Peyer's patch (tissue), 4 donors: ENCODE data around the gene ACOT13. TPM values are rescaled to one million over a fixed set of nuclear protein-coding genes. Genes with fewer than 3 reads are reported as not detected.
"Not testable (repeated sequence)": the region's sequence is repeated elsewhere in the genome, so short reads cannot be mapped to it uniquely, and the experiment has no call there.

Source experiments
- DNase-seq, 3 donors: peaks; one replicate each; pipeline ENCODE4 v3.0.0-alpha.2; 2017 to 2019
- H3K27ac ChIP-seq, 4 donors: fragments of 200-600 bp; sonication (generic); one replicate each; pipeline ENCODE4 v1.5.1; 2016 to 2019
- H3K27me3 ChIP-seq, 2 donors: fragments of 200-600 bp; sonication (generic); one replicate each; pipeline ENCODE4 v1.5.1; 2019
- H3K36me3 ChIP-seq, 3 donors: fragments of 200-600 bp; sonication (generic); one replicate each; pipeline ENCODE4 v1.5.1; 2016 to 2019
- H3K4me1 ChIP-seq, 4 donors: fragments of 200-600 bp; sonication (generic); one replicate each; pipeline ENCODE4 v1.5.1; 2016 to 2019
- H3K4me3 ChIP-seq, 4 donors: fragments of 200-600 bp; sonication (generic); 1 replicate in 3 of 4; 2 replicates in 1 of 4; pipeline ENCODE4 v1.5.1; 2016 to 2019; ENCODE audit warnings: mild to moderate bottlenecking in 1 of 4
- H3K9me3 ChIP-seq, 4 donors: fragments of 200-600 bp; sonication (generic); one replicate each; pipeline ENCODE4 v1.5.1; 2016 to 2019; ENCODE audit warnings: mild to moderate bottlenecking in 1 of 4
- POLR2A ChIP-seq, 2 donors: fragments of 450-650 bp; IDR thresholded peaks; one replicate each; pipeline ENCODE4 v1.5.1; 2017; ENCODE audit warnings: antibody characterized with exemption in 2 of 2, mild to moderate bottlenecking in 2 of 2, moderate library complexity in 2 of 2
- total RNA-seq, 4 donors: library from RNA; depleted of rRNA; stranded (reverse); fragments of >200 nt; gene quantifications; one replicate each; pipeline ENCODE4 v1.1.0, GENCODE V29; 2016
- TF ChIP-seq, protein P1 (sequence below), 6 experiments: fragments of 450-650 bp in 4 of 6; fragments of 200-600 bp in 2 of 6; sonication (generic) in 1 of 6; IDR thresholded peaks; one replicate each; pipeline ENCODE4 v1.5.1; 2017 to 2019; ENCODE audit warnings: antibody characterized with exemption in 6 of 6, mild to moderate bottlenecking in 3 of 6, moderate library complexity in 1 of 6

The ACOT13 gene
- total RNA-seq, 4 donors from 2014 or later: 5.2 to 23.1 (median 9.1) TPM

DNA sequence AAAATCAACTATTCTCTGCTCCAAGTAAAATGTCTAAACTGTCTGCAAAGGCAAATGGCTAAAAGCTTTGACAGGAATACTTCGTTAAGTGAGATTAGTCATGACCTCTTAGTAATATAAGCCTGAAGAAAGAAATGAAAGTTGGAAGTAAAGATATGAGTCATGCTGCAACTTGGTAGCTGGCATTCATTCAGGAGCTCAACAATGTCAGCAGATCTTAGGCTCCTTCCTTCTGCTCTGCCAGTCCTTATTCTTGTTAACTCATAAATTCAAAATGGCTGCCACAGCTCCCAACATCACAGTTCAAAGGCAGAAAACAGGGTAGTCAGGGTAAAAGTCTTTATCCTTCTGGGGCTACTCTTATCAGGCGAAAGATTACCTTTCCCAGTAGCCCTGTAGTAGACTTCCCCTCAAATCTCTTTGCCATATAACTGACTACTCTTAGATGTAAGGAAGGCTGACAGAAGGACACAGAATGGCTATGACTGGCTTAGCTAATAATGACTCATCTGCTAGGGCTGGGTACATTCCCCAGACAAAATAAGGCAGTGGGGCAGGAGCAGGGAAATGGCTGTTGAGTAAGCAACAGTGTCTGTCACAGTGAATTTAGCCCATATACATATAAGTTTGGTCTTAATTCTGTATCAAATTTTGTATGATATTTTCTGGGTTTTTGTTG is 76.5 kb downstream of the ACOT13 start:
- H3K36me3 ChIP-seq: no peaks in the 10 kb centered on the region
- H3K27ac ChIP-seq: peak overlapping the region in 3 of 4 donors; percentile 37 to 73 (median 64)
- peak in 1 of 3 donors; percentile 50 for DNase-seq

DNA sequence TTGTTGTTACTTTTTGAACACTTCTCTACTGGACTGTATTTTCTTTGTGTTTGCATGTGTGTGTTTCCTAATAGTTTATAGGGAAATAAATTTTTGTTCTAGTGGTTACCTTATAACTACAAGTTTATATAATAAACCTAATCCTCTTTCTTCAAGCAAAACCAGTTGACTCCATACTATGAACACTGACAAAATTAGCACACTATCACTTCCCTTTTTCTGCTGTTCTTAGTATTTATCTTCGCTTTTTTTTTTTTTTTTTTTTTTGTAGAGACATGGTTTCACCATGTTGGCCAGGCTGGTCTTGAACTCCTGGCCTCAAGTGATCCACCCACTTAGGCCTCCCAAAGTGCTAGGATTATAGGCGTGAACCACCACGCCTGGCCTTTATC is 77.1 kb downstream of the ACOT13 start:
- Histone ChIP-seq H3K9me3 (no peaks in the 10 kb centered on the region), H3K4me3 (no peak overlapping the region)
- TF ChIP-seq, protein P1, sequence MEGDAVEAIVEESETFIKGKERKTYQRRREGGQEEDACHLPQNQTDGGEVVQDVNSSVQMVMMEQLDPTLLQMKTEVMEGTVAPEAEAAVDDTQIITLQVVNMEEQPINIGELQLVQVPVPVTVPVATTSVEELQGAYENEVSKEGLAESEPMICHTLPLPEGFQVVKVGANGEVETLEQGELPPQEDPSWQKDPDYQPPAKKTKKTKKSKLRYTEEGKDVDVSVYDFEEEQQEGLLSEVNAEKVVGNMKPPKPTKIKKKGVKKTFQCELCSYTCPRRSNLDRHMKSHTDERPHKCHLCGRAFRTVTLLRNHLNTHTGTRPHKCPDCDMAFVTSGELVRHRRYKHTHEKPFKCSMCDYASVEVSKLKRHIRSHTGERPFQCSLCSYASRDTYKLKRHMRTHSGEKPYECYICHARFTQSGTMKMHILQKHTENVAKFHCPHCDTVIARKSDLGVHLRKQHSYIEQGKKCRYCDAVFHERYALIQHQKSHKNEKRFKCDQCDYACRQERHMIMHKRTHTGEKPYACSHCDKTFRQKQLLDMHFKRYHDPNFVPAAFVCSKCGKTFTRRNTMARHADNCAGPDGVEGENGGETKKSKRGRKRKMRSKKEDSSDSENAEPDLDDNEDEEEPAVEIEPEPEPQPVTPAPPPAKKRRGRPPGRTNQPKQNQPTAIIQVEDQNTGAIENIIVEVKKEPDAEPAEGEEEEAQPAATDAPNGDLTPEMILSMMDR (IDR thresholded peaks at IDR 0.05): no peak
- no peak for TF ChIP-seq POLR2A (IDR thresholded peaks at IDR 0.05)

More for the DNA sequence above, 76.5 kb downstream of the ACOT13 start:
- no peaks in the 10 kb centered on the region for H3K4me1 ChIP-seq
- TF ChIP-seq, protein P1 (IDR thresholded peaks at IDR 0.05): no peak
- TF ChIP-seq POLR2A (IDR thresholded peaks at IDR 0.05): no peak
- no peaks in the 10 kb centered on the region for H3K9me3 ChIP-seq
- H3K4me3 ChIP-seq: no peak overlapping the region
- H3K27me3 ChIP-seq: no peaks in the 10 kb centered on the region

DNA sequence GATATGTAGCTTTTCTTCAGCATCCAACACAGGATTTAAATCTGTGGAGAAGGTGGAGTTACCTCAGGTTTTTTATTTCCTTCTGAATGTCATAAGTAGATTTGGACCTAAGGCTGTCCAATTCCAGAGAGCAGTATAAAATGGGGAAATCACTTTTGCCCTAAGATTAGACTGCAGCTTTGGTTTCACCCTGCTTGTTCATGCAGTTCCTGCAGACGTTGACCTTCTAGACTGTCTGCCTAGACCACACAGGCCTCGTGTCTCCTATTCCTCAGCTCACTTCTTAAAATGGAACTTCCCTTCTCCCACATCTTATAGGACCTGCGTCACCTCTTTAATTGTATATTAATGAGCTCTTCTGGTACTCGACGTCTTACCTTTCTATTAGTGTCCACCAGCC is 78.0 kb downstream of the ACOT13 start:
- Histone ChIP-seq H3K4me1 (no peaks in the 10 kb centered on the region), H3K27ac (no peak overlapping the region), H3K9me3 (no peaks in the 10 kb centered on the region), H3K36me3 (no peaks in the 10 kb centered on the region), H3K4me3 (no peak overlapping the region), H3K27me3 (no peaks in the 10 kb centered on the region)
- no peak for DNase-seq
- TF ChIP-seq POLR2A (IDR thresholded peaks at IDR 0.05): no peak
- TF ChIP-seq, protein P1 (IDR thresholded peaks at IDR 0.05): no peak

More for the DNA sequence above, 77.1 kb downstream of the ACOT13 start:
- DNase-seq: no peak
- H3K36me3 ChIP-seq: no peaks in the 10 kb centered on the region
- H3K27ac ChIP-seq: peak overlapping the region in 2 of 4 donors; percentile 64 to 73
- H3K4me1 ChIP-seq: no peaks in the 10 kb centered on the region
- no peaks in the 10 kb centered on the region for H3K27me3 ChIP-seq

DNA sequence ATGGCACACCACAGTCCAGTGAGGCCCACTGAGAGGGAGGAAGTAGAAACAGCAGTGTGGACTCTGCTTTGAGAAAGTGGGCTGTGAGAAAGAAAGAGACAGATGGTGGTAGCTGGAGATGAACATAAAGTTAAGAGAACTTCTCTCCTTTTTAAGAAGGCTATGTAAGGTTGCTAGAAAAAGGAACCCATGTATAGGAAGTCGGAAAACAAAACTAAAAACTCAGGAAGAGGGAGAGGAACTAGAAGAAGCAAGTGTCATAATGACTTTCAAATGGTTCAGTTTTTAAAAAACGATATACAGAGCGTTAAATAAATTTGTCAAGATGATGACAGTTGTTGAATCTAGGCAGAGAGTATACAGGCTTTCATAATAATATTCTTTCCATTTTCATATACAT is 82.4 kb downstream of the ACOT13 start:
- no peak for TF ChIP-seq POLR2A (IDR thresholded peaks at IDR 0.05)
- TF ChIP-seq, protein P1 (IDR thresholded peaks at IDR 0.05): no peak
- peak overlapping the region in 1 of 4 donors; percentile 4 for H3K27ac ChIP-seq

DNA sequence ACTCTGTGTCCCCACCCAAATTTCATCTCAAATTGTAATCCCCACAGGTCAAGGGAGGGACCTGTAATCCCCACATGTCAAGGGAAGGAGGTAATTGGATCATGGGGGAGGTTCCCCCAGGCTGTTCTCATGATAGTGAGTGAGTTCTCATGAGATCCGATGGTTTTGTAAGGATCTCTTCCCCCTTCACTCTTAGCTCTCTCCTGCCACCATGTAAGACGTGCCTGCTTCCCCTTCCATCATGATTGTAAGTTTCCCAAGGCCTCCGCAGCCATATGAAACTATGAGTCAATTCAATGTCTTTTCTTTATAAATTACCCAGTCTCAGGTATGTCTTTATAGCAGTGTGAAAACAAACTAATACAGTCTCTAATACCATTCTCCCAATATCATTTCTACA is 84.0 kb downstream of the ACOT13 start:
- not testable (repeated sequence) for H3K27ac ChIP-seq, DNase-seq, H3K27me3 ChIP-seq, H3K36me3 ChIP-seq, H3K9me3 ChIP-seq, H3K4me3 ChIP-seq, H3K4me1 ChIP-seq

More for the DNA sequence above, 82.4 kb downstream of the ACOT13 start:
- Histone ChIP-seq H3K9me3 (no peaks in the 10 kb centered on the region), H3K4me1 (no peaks in the 10 kb centered on the region), H3K27me3 (no peaks in the 10 kb centered on the region), H3K4me3 (no peak overlapping the region), H3K36me3 (no peaks in the 10 kb centered on the region)
- no peak for DNase-seq

DNA sequence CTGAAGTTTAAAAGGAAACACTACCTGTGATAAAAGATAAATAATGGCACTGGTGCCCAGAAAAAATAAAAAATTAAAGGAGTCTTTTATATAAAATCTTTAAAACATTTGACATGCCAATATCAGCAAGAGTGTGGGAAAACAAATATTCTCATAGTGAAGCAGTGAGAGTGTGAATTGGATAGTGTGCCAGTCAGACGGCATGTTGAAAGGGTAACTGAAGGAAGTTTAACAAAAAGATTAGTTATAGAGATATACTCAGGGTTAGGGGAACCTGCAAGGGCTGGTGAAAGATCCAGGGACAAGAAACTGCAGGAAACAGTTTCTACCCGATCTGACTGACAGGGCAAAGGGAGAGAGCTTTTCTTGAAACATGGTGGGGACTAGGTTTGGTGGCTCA is 85.6 kb downstream of the ACOT13 start:
- DNase-seq: no peak
- Histone ChIP-seq H3K36me3 (no peaks in the 10 kb centered on the region), H3K27ac (no peak overlapping the region), H3K4me1 (no peaks in the 10 kb centered on the region), H3K4me3 (no peak overlapping the region), H3K27me3 (no peaks in the 10 kb centered on the region), H3K9me3 (no peaks in the 10 kb centered on the region)
- TF ChIP-seq, protein P1 (IDR thresholded peaks at IDR 0.05): no peak
- no peak for TF ChIP-seq POLR2A (IDR thresholded peaks at IDR 0.05)
